Erythroblast (primary cell): ENCODE measurements around the gene DPH6.

Experiments used
- GATA1 ChIP-seq: IDR thresholded peaks from 2 replicates; pipeline ENCODE4 v1.6.1; 2011; ENCODE audit warnings: low read depth, mild to moderate bottlenecking, control low read depth, low read length, moderate library complexity
- POLR2A ChIP-seq: IDR thresholded peaks from 2 replicates; pipeline ENCODE4 v1.6.1; 2011; ENCODE audit warnings: mild to moderate bottlenecking, low read length

DNA sequence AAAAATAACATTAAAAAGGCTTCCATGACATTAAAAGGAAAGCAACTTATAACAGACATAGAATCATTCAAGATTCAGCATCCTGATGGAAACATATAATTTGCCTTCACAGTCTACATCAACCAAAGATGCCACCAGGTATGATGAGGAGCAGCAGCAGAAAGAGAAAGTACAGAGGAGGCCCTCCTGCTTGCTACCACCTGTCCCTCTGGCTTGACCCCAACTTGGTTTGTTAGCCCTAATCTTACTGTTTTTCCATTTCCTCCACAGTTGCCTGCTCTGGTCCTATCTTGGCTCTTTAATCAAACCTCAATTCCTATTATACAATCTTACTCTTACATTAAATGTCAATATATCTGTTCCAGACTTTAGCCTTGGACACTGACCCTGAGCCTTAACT is 171.3 kb downstream of the DPH6 start:
- TF ChIP-seq POLR2A (no peak), GATA1 (no peak)
